ENCODE results near the gene RNASE8. TPM values are rescaled to one million over a fixed set of nuclear protein-coding genes. Genes with fewer than 3 reads are reported as not detected.

The RNASE8 gene
- total RNA-seq, 1 donor from 2014 or later = not detected

- no peaks in the 10 kb centered on the region for H3K9me3 Mint-ChIP-seq (ENCODE audit: unreplicated experiment)
- DNase-seq (ENCODE audit: extremely low spot score, unreplicated experiment) = no peak
- peaks cover 26% of the 10 kb centered on the region for H3K36me3 Mint-ChIP-seq (ENCODE audit: unreplicated experiment)
- no peaks in the 10 kb centered on the region for H3K27me3 Mint-ChIP-seq (ENCODE audit: unreplicated experiment)
- H3K4me1 Mint-ChIP-seq (ENCODE audit: unreplicated experiment) = peaks cover 31% of the 10 kb centered on the region
- peak; percentile 64 for TF ChIP-seq CTCF (IDR thresholded peaks at IDR 0.05)
- no peak overlapping the region for H3K4me3 Mint-ChIP-seq (ENCODE audit: unreplicated experiment)
- H3K27ac Mint-ChIP-seq (ENCODE audit: unreplicated experiment) = no peak overlapping the region
These were observed 32.7 kb downstream of the RNASE8 start for GRCh38 chr14:21090194-21090939.

DNA sequence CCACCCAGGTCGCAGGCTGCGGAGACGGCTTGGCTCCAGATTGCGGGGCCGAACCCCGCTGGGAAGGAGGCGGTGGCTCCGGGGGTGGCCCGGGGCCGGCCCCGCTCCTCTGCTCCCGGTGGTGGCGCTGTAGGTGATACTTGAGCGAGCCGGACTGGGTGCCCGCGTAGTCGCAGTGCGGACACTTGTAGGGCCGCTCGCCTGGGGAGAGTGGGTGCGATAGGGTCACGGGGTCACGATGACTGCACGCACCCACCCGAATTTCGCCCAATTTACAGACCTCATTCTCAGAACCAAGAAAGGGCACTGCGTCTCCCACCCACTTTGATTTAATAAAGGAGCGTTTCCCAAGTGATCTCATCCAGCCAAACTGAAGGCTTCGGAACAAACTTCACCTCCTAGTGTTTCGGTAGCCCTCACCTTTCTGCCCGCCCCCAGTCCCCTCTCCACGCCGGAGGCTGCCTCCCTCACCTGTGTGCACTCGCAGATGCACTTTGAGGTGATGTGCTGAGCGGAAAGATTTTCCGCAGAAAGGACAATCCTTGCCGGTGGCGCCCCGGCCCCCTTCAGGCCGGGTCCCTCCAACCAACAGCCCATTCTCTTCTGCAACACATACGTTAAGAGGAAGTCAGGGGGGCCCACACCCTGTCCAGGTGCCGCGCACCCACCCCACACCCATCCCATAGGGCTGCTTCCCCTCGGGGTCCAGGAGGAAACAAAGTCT is 33.5 kb downstream of the RNASE8 start:
- TF ChIP-seq CTCF (IDR thresholded peaks at IDR 0.05) = no peak
- DNase-seq (ENCODE audit: extremely low spot score, unreplicated experiment) = no peak
- Mint-ChIP-seq H3K9me3 (ENCODE audit: unreplicated experiment) (no peaks in the 10 kb centered on the region), H3K36me3 (ENCODE audit: unreplicated experiment) (peaks cover 19% of the 10 kb centered on the region), H3K4me1 (ENCODE audit: unreplicated experiment) (peaks cover 33% of the 10 kb centered on the region), H3K27me3 (ENCODE audit: unreplicated experiment) (no peaks in the 10 kb centered on the region), H3K27ac (ENCODE audit: unreplicated experiment) (peak overlapping the region; percentile 18), H3K4me3 (ENCODE audit: unreplicated experiment) (no peak overlapping the region)

DNA sequence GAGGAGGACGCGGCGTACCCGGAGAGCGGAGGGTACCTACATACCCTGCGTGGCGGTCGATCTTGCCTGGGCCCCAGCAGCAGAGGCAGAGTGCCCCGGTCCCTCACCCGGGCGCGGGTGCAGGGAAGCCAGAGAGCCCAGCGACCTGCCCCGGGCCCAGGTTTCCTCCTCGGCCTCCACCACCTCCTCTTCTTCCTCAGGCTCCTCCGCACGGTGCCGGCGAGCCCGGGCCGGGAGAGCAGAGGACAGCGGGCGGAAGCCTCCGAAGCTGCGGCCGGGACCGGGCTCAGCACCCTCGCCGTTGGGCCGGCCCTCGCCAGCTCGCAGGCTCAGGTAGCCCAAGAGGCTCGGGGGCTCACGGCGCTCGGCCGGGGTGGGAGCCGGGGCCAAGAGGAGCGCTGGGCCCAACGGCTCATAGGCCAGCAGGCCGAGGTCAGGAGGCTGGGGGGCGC is 34.2 kb downstream of the RNASE8 start:
- Mint-ChIP-seq H3K9me3 (ENCODE audit: unreplicated experiment) (no peaks in the 10 kb centered on the region), H3K4me3 (ENCODE audit: unreplicated experiment) (no peak overlapping the region), H3K36me3 (ENCODE audit: unreplicated experiment) (peaks cover 14% of the 10 kb centered on the region), H3K27ac (ENCODE audit: unreplicated experiment) (no peak overlapping the region), H3K4me1 (ENCODE audit: unreplicated experiment) (peaks cover 28% of the 10 kb centered on the region), H3K27me3 (ENCODE audit: unreplicated experiment) (no peaks in the 10 kb centered on the region)
- TF ChIP-seq CTCF (IDR thresholded peaks at IDR 0.05) = no peak
- no peak for DNase-seq (ENCODE audit: extremely low spot score, unreplicated experiment)

GRCh38 chr14:21092273-21093011 is 34.8 kb downstream of the RNASE8 start:
- Mint-ChIP-seq H3K9me3 (ENCODE audit: unreplicated experiment) (no peaks in the 10 kb centered on the region), H3K4me1 (ENCODE audit: unreplicated experiment) (peaks cover 29% of the 10 kb centered on the region), H3K36me3 (ENCODE audit: unreplicated experiment) (peaks cover 14% of the 10 kb centered on the region), H3K27ac (ENCODE audit: unreplicated experiment) (no peak overlapping the region), H3K27me3 (ENCODE audit: unreplicated experiment) (no peaks in the 10 kb centered on the region), H3K4me3 (ENCODE audit: unreplicated experiment) (no peak overlapping the region)
- peak; percentile 95 for DNase-seq (ENCODE audit: extremely low spot score, unreplicated experiment)
- peak; percentile 100 for TF ChIP-seq CTCF (IDR thresholded peaks at IDR 0.05)

All from osteocyte (in vitro differentiated cells).